ENCODE results near the gene PPP1R36.
"Not testable (repeated sequence)": the region's sequence is repeated elsewhere in the genome, so short reads cannot be mapped to it uniquely, and the experiment has no call there.

The PPP1R36 gene

GRCh38 chr14:64549791-64550620 is at the start of gene PPP1R36:
Gene PPP1R36 (plus strand): TSS chr14:64549961. CDS start chr14:64549998, 37 bp downstream.
- peak; percentile 81 for DNase-seq (ENCODE audit: low spot score)

- DNase-seq (ENCODE audit: low spot score), result no peak
These were observed 49.7 kb upstream of the PPP1R36 start for GRCh38 chr14:64500088-64500487.

- peak; percentile 62 for DNase-seq (ENCODE audit: low spot score)
These were observed 48.2 kb upstream of the PPP1R36 start for GRCh38 chr14:64501411-64502171.

GRCh38 chr14:64502456-64502855 is 47.3 kb upstream of the PPP1R36 start:
- no peak for DNase-seq (ENCODE audit: low spot score)

- peak; percentile 22 for DNase-seq (ENCODE audit: low spot score)
These were observed 46.8 kb upstream of the PPP1R36 start for GRCh38 chr14:64502887-64503433.

- peak; percentile 94 for DNase-seq (ENCODE audit: low spot score)
These were observed 46.1 kb upstream of the PPP1R36 start, which contains the start of gene ZBTB25 for GRCh38 chr14:64503434-64504309. Gene ZBTB25 (minus strand): TSS chr14:64503838. CDS start chr14:64490533, 13,305 bp downstream.

- peak; percentile 84 for DNase-seq (ENCODE audit: low spot score)
These were observed 45.4 kb upstream of the PPP1R36 start, which contains the start of gene ZBTB1 for GRCh38 chr14:64504310-64504896. Gene ZBTB1 (plus strand): TSS chr14:64504770. CDS start chr14:64521505, 16,735 bp downstream.

- DNase-seq (ENCODE audit: low spot score), result peak; percentile 86
These were observed 44.6 kb upstream of the PPP1R36 start for GRCh38 chr14:64504897-64505794.

DNA sequence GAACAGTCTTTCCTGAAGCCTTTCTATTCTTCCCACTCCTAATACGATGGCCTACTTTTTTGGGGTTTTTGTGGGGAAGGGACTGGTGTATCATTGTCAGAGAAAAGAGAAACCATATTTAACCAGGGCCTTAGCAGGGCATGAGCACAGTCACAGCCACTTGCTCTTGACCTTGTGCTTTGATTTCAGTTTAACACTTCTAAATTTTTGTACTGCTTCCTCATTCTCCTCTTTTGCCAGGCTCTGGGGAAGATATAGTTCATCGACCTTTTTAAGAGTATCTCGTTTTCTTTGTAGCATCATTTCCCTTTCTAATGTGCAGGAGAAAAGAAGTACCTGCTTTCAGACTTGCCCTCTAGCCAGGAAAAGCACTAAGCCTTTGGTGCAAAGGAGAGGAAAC is 43.0 kb upstream of the PPP1R36 start:
- DNase-seq (ENCODE audit: low spot score), result no peak

DNA sequence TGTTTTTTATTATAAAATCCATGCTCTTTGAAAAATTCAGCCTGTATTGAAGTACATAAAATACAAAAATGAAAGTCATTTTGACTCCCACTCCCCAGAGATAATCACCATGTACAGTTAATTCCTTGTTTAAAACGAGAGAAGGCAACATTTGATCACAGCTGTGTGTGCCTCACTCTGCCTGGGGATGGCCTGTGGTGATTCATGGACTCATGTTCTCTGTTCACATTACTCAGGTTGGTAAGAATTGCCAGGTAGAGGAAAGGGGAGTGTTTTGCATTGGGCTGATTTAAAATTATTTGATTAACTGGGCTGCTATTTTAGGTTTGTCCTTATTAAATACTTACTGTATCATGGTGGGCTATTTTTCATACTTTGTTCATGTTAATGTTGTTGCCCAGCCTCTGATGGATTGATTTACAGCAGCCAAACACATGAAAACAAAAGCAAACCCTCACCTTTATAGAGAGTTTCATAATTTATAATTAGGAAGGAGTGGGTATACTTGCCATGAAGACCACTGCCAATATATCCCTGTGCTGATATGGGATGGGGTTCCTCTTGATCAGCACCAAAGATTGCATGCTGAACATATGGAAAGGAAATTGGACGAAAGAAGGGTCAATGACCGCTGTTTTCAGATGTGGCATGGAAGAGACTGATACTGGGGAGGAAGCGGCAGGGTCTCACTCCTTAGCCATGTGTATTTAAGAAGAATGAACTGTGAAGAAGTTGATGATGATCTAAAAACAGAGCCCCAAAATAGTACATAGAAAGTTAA is 42.2 kb upstream of the PPP1R36 start:
- no peak for DNase-seq (ENCODE audit: low spot score)

DNA sequence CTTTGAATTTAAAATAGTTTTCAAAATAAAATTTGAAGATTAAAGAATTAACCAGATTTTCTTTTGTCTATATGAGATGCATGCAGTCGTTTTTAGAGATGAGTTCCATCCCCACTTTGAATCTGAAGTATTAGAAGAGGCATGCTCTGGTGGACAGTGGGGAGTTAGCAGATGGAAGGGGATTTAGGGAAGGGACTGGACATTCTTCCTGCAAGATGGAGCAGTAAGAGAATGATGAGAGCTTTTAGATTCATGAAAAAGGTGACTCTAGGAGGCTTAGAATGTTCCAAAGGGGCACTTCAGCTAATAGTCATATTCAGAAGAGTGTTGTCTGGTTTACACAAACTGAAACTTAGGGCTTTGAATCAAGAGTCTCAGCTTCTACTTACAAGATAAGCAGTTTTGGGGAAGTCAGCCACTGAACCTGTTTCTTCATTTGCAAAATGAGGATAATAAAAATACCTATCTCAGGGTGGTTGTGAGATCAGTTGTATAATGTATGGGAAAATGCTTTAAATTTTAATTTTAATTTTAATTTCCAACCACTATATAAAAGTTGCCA is 41.5 kb upstream of the PPP1R36 start:
- DNase-seq (ENCODE audit: low spot score), result no peak

- no peak for DNase-seq (ENCODE audit: low spot score)
These were observed 40.7 kb upstream of the PPP1R36 start for GRCh38 chr14:64509036-64509435.

- peak; percentile 52 for DNase-seq (ENCODE audit: low spot score)
These were observed 38.7 kb upstream of the PPP1R36 start for GRCh38 chr14:64510825-64511671.

DNA sequence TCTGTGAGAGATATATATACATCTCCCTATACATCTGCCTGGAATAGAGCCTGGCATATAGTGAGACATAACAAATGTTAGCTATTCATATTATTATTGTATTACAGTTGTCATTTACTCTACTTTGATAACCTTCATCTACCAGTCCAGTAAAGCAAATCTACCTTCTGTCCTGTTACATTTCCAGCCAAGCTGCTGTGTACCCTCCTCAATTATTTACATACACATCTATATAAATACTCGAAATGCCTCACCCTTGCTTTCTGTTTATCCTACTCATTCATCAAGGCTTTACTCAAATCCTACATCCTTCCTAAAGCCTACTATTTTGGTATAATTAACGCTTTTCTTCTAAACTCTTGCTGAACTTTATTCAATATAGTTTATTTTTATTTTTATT is 36.5 kb upstream of the PPP1R36 start:
- no peak for DNase-seq (ENCODE audit: low spot score)

- DNase-seq (ENCODE audit: low spot score), result no peak
These were observed 34.7 kb upstream of the PPP1R36 start for GRCh38 chr14:64515053-64515452.

DNA sequence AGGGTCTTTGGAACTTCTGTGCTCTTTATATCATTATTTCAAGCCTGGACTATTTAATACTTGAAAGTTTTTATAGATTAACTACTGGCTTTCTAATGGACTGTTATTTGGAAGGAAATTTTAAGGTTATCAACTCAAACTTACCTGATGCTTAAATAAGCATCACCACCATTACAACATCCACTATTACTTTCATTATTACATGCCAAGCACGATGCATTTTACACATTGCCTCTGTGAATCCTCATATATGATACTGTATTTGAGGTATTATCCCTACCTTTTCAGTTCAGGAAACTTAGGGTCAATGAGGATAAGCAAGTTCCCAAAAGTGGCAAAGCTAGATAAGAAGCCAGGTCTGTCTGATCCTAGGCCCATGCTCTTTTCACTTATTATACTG is 32.8 kb upstream of the PPP1R36 start:
- no peak for DNase-seq (ENCODE audit: low spot score)

DNA sequence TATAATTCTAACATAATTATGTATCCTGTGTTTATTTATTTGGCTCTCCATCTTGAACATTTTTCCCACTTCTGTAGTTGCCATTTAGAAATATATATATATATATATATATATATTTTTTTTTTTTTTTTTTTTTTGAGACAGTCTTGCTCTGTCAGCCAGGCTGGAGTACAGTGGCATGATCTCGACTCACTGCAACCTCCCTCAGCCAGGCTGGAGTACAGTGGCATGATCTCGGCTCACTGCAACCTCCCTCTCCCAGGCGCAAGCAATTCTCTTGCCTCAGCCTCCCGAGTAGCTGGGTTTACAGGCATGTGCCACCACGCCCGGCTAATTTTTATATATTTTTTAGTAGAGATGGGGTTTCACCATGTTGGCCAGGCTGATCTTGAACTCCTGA is 32.1 kb upstream of the PPP1R36 start:
- not testable (repeated sequence) for DNase-seq (ENCODE audit: low spot score)

- DNase-seq (ENCODE audit: low spot score), result no peak
These were observed 31.5 kb upstream of the PPP1R36 start for GRCh38 chr14:64518229-64518628.

Data from AG20443 (cell line).